GM18499 (cell line): ENCODE data around the gene PCBP3.

ENCODE experiments used
- ATAC-seq: cut with Tn5 transposase; IDR thresholded peaks from one replicate; pipeline ENCODE4 v1.9.1; 2021; ENCODE audit warnings: moderate number of reproducible peaks; ENCODE audit not compliant: insufficient read depth, unreplicated experiment

PCBP3 gene

GRCh38 chr21:45913886-45914285 lies 270.4 kb downstream of the PCBP3 start:
- no peak for ATAC-seq

DNA sequence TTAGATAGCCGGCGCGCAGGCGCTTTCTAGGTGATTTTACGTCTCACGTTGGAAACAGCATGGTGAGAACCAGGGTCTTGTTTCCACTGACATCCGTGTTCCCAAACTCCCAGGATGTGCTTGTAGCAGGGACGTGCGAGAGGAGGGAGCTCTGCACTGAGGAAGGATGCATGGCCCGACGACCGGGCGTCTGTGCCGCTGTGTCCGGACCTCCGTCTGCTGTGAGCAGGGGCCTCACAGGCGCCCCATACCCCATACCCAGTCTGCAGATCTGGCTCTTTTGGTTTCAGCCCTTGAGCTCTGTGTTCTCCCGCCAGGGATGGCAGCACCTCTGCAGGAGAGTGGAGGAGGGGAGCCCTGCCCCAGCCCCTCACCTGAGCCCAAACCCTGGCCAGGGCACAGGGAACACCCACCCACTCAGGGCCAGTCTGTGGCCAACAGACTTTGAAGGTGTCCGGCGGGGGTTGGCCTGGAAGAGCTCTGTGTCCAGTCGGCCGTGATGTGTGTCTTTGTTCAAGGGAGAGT lies 270.9 kb downstream of the PCBP3 start:
- ATAC-seq: no peak

GRCh38 chr21:45916011-45916840 lies 272.7 kb downstream of the PCBP3 start:
- ATAC-seq: no peak

GRCh38 chr21:45917241-45917640 lies 273.7 kb downstream of the PCBP3 start:
- ATAC-seq: no peak

DNA sequence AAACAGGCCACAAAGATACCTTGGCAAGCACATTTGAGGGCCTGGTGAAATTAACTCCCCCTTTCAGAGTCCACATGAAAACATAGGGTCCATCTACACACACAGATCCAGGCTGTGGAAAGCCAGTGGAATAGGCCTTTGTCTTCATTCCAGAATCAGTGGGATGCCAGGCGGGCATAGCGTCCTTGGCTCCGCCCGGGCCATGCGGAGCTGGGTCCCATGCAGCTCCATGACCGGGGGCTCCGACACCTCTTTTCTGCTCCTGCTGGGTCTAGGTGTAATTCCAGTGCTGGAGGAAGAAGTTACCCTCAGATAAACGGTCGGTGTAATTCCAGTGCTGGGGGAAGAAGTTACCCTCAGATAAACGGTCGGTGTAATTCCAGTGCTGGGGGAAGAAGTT lies 274.5 kb downstream of the PCBP3 start:
- no peak for ATAC-seq

- ATAC-seq: no peak
Observed at GRCh38 chr21:45918835-45919447, 275.4 kb downstream of the PCBP3 start.

DNA sequence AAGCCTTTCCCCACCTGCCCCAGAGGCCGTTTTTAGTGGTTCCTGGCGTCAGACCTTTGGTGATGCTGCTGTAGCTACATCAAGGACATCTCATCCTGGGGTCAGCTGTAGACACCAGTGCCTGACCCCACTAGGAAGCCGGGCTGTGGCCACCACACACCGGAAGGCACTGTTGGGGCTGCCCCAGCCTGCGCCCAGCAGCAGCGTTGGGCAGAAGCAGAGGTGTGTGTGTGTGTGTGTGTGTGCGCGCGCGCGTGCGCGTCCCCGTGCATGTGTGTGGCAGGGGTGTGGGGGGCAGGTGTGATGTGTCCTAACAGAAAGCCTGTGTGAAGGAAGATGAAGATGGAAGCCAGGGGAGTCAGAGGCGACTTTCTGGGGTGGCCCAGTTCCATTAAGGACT lies 276.1 kb downstream of the PCBP3 start:
- ATAC-seq: no peak

DNA sequence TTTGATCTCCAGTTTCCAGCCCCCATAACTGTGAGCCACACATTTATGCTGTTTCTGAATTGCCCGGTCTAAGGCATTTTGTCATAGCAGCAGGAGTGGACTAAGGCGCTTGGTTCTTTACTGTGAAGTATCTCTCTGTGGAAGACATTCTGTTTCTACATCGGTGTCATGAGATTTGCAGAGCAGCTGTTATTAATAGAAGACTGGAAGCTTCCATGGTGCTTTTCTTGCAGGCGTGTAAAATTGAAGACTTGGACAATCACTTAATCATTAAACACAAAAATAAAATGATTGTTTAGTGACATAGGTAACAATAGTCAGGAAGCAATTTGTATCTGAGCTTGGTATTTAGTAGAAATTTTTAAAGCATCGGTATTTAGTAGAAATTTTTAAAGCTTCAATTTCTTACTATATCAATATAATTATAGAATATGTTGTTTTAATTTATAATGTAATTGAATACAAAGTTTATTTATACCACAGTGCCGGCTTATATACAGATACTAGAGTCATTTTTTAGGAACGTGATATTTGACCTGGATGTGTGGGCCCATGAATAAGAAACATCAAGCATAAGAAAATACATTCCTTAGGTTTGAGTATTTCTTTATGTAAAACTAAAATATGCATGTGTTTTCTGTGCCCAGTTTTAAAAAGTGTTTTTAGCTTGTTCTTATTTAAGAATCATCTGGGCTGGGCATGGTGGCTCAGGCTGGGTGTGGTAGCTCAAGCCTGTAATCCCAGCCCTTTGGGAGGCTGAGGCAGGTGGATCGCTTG lies 277.5 kb downstream of the PCBP3 start:
- ATAC-seq: no peak

DNA sequence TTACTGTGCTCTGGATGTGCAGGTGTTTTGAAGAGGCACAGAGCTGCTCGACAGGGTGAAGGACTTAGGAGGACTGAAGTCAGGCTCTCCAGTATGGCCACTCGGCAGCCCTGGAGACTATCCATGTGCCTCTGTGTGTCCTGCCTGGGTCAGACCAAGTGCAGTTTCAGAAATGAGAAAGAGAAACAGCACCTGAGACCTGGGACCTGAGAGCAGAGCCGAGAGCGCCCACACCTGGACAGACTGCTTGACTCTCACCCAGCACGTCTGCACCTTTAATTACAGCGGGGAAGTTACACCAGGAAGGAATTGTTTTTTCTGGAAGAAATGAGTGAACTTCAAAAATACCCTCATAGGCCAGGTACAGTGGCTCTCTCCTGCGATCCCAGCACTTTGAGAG lies 278.4 kb downstream of the PCBP3 start:
- ATAC-seq: no peak

DNA sequence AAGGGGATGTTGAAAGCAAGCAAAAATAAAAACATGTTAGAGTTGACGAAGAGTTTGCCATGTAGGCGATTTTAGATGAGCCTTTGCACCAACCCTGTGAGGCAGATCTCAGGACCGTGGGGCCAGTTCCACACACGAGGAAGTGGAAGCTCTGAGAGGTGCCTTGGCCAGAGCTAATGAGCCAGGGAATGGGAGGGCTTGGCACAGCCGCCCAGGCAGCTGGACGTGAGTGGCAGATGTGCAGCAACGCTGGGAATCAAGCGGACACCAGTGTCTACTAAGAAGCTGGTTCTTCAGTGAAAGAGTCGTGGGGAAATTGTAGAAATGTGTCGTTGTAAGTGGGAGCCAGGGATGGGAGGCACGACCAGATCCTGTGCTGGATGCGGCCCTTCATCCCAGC lies 279.1 kb downstream of the PCBP3 start:
- no peak for ATAC-seq

- ATAC-seq: no peak
Observed at GRCh38 chr21:45923146-45923545, 279.6 kb downstream of the PCBP3 start.

DNA sequence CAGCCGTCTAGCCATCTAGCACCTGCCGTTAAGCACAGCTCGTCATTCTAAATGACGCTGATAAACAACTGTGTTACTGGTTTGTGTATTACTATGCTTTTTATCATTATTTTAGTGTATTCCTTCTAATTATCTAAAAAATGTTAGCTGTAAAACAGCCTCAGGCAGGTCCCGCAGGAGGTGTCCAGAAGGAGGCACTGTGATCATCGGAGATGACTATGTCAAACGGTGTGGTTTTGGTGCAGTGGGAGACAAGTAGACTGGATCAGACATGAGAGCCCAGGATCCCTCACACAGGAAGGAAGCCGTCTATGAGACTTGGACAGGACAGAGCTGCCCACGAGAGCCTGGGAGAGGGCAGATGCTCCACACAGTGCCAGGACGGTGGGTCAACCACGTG lies 282.8 kb downstream of the PCBP3 start:
- no peak for ATAC-seq

DNA sequence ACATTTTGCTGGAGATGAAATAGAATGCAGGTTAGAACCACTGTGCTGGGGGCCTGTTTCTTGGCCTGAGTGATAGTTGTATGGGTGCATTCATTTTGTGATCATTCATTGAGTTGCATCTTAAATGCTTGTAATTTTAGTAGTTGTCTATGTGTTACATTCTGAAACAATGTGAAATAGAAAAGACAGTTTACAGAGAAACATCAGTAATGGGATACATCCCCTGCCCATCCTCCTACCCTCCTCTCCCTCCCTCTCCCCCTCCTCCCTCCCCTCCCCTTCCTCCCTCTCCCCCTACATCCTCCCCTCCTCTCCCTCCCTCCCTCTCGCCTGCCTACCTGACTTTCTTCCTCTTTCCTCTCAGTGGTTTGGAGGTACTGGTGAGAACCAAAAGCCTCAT lies 283.5 kb downstream of the PCBP3 start:
- ATAC-seq: no peak

DNA sequence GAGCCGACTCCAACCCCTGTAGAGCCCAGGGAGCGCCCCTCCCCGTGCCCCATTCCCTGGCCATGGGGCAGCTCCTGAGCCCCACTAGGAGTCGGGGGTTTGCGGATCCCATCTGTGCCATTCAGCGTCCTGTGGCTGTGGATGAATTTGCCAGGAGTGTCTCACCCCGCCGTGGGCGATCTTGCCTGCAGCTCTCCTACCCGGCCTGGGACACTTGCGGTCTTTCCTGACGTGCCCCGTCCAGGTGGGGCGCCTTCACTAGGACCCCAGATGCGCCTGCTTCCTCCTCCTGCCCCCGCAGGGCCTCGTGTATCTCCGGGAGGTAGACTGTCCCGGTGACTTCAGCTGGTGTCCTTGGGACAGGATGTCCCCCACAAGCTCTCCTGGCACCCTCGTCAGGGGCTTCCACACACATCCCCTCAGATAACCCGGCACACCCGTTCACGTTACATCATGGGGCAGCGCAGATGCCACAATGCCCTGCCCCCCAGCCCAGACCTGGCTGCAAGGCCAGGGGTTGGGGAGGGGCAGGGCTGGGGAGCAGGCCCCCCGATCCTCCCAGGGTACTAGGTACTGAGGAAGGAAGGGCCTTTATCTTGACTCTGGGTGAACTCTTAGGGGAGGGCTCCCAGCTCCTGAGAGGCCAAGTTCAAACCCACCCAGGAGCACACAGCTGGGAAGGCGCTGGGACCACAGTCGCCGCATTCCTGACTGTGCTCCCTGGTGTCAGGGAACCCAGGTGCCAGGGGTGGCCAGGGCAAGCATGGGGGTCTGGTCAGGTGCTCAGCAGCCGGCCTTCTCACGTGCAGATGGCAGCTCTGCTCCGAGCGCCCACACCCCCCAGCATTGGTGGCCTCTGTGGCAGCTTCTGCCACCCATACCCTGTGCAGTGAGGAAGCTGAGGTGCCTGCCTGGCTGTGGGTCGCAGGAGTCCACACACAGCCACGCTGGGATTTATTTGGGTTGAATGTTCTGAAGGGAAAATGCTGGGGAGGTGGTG lies 284.6 kb downstream of the PCBP3 start:
- no peak for ATAC-seq

- ATAC-seq: no peak
Observed at GRCh38 chr21:45929449-45929848, 285.9 kb downstream of the PCBP3 start.

DNA sequence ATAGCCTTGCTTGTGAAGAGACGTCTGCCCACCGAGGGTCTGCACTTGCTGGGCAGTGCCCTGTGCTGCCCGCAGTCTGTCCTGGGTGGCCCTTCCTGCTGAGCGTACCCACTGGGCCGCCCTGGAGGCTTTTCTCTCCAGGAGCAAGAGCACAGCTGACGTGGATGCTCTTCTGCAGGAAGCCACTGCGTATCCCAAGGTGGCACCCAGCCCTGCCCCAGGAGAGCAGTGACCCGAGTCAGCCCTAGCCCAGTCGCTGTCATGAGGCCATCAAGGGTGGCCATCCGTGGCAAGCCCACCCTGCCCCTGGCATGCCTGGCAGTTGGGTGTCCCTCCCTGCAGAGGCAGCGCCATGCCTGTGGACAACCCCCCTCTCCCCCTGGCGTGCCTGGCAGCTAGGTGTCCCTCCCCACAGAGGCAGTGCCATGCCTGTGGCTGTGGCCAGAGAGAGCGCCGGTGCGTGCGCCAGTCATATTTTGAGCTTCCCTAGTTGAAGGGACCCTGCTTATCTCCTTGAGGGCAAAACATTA lies 286.8 kb downstream of the PCBP3 start:
- no peak for ATAC-seq

DNA sequence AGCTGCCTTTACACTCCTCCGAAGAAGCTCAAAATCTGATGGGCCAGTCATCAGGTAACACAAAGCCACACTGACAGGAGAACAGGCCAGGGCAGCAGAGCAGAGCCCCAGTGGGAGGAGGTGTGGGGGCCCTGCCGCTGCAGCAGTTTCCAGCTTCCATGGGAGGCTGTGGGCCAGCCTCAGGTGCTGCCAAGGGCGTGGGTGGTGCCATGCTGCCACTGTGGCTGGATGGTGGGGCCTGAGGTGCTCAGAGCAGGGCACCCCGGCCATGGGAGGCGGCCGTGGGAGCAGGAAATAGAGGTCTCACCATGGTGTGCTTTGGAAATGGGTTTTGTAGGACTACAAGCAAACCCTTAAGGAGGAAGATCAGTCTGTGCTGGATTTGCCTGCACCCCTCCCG lies 287.3 kb downstream of the PCBP3 start:
- ATAC-seq: no peak

DNA sequence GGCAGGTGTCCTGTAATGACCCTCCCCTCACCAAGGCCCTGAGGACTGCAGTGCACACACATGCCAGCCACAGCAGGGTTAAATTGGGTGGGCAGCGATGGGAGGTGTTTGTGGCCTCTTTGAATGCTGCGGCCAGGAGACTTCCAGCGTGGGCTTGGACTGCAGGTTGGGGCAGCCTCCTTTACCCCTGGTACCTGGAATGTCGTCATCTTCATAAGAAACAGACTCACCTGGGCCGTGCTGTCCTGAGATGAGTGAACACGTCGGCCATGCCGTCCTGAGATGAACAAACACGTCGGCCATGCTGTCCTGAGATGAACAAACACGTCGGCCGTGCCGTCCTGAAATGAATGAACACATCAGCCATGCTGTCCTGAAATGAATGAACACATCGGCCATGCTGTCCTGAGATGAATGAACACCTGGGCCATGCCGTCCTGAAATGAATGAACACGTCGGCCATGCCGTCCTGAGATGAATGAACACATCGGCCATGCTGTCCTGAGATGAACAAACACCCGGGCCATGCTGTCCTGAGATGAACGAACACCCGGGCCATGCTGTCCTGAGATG lies 288.0 kb downstream of the PCBP3 start:
- no peak for ATAC-seq

GRCh38 chr21:45932922-45933502 lies 289.5 kb downstream of the PCBP3 start:
- no peak for ATAC-seq
